Measurements from ENCODE around the gene C16orf54.
"Not testable (repeated sequence)": the region's sequence is repeated elsewhere in the genome, so short reads cannot be mapped to it uniquely, and the experiment has no call there.

DNA sequence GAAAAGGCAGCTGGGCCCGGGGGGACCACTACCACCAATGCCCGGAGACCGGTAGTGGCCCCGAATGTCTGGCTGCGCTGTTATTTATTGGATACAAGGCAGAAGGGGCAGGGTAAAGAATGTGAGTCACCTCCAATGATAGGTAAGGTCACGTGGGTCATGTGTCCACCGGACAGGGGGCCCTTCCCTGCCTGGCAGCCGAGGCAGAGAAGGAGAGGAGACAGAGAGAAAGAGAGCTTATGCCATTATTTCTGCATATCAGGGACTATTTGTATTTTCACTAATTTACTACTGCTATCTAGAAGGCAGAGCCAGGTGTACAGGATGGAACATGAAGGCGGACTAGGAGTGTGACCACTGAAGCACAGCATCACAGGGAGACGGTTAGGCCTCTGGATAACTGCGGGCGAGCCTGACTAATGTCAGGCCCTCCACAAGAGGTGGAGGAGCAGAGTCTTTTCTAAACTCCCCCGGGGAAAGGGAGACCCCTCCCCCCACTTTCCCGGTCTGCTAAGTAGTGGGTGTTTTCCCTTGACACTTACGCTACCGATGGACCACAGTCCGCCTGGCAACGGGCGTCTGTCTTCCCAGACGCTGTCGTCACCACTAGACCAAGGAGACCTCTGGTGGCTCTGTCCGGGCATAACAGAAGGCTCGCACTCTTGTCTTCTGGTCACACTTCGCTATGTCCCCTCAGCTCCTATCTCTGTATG lies 24.5 kb downstream of the C16orf54 start:
- TF ChIP-seq, protein P1, sequence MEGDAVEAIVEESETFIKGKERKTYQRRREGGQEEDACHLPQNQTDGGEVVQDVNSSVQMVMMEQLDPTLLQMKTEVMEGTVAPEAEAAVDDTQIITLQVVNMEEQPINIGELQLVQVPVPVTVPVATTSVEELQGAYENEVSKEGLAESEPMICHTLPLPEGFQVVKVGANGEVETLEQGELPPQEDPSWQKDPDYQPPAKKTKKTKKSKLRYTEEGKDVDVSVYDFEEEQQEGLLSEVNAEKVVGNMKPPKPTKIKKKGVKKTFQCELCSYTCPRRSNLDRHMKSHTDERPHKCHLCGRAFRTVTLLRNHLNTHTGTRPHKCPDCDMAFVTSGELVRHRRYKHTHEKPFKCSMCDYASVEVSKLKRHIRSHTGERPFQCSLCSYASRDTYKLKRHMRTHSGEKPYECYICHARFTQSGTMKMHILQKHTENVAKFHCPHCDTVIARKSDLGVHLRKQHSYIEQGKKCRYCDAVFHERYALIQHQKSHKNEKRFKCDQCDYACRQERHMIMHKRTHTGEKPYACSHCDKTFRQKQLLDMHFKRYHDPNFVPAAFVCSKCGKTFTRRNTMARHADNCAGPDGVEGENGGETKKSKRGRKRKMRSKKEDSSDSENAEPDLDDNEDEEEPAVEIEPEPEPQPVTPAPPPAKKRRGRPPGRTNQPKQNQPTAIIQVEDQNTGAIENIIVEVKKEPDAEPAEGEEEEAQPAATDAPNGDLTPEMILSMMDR (conservative IDR thresholded peaks at IDR 0.05 in 1 of 2, IDR thresholded peaks at IDR 0.05 in 1 of 2; ENCODE audit: low read depth in 1 of 2, low read length in 2 of 2): peak; percentile 53 to 65
- TF ChIP-seq EZH2 (IDR thresholded peaks at IDR 0.05; ENCODE audit: low read length, missing control alignments): not testable (repeated sequence)
